Activated CD8-positive, alpha-beta memory T cell treated with anti-CD3 and anti-CD28 coated beads, Interleukin-2, amount 10 ng/mL, durations not matched to agents 7 days and 5 days (primary cell): Measurements from ENCODE around the gene PCDHA4. TPM values are rescaled to one million over a fixed set of nuclear protein-coding genes. Genes with fewer than 3 reads are reported as not detected.
"Not testable (repeated sequence)": the region's sequence is repeated elsewhere in the genome, so short reads cannot be mapped to it uniquely, and the experiment has no call there.

Experiments
- ATAC-seq: fragments of 150-1000 bp; cut with Tn5 transposase; one replicate; pipeline ENCODE4 v1.10.0; 2021; ENCODE audit warnings: moderate library complexity
- CTCF ChIA-PET: fragments of 350-600 bp; sonication (Branson Sonifier 250); formaldehyde crosslinking; loops from one replicate; lab custom pipeline; 2021; ENCODE audit warnings: antibody characterized with exemption; lab: Charles Lee
- DNase-seq: peaks from one replicate; pipeline ENCODE4 v3.0.0-alpha.2; 2020
- H3K27ac Mint-ChIP-seq: one replicate; pipeline ENCODE4 v1.8.0; 2021; ENCODE audit warnings: mild to moderate bottlenecking, mixed read lengths
- H3K27me3 Mint-ChIP-seq: one replicate; pipeline ENCODE4 v1.8.0; 2021; ENCODE audit warnings: mixed read lengths
- H3K36me3 Mint-ChIP-seq: one replicate; pipeline ENCODE4 v1.8.0; 2021; ENCODE audit warnings: mild to moderate bottlenecking, mixed read lengths
- H3K4me1 Mint-ChIP-seq: one replicate; pipeline ENCODE4 v1.8.0; 2021; ENCODE audit warnings: mixed read lengths
- H3K4me3 Mint-ChIP-seq: one replicate; pipeline ENCODE4 v1.8.0; 2021; ENCODE audit warnings: mild to moderate bottlenecking, moderate library complexity, mixed read lengths
- H3K9me3 Mint-ChIP-seq: one replicate; pipeline ENCODE4 v1.8.0; 2022; ENCODE audit warnings: low read depth, mixed read lengths
- total RNA-seq, 2 experiments: library from RNA; stranded (reverse); gene quantifications; one replicate each; pipeline ENCODE4 v1.2.3, GENCODE V29; 2021

The PCDHA4 gene
- total RNA-seq, 2 experiments from 2014 or later, result not detected

DNA sequence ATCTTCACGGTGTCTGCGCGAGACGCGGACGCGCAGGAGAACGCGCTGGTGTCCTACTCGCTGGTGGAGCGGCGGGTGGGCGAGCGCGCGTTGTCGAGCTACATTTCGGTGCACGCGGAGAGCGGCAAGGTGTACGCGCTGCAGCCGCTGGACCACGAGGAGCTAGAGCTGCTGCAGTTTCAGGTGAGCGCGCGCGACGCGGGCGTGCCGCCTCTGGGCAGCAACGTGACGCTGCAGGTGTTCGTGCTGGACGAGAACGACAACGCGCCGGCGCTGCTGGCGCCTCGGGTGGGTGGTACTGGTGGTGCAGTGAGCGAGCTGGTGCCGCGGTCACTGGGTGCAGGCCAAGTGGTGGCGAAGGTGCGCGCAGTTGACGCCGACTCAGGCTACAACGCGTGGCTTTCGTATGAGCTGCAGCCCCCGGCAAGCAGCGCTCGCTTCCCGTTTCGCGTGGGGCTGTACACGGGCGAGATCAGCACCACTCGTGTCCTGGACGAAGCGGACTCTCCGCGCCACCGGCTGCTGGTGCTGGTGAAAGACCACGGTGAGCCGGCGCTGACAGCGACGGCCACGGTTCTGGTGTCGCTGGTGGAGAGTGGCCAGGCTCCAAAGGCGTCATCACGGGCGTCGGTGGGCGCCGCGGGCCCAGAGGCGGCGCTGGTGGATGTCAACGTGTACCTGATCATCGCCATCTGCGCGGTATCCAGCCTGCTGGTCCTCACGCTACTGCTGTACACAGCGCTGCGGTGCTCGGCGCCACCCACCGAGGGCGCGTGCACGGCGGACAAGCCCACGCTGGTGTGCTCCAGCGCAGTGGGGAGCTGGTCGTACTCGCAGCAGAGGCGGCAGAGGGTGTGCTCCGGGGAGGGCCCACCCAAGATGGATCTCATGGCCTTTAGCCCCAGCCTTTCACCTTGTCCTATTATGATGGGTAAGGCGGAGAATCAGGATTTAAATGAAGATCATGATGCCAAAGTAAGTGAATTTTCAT lies 22.9 kb downstream of the PCDHA4 start:
- not testable (repeated sequence) for H3K4me1 Mint-ChIP-seq, DNase-seq, ATAC-seq, H3K36me3 Mint-ChIP-seq, H3K27ac Mint-ChIP-seq, H3K4me3 Mint-ChIP-seq
- Mint-ChIP-seq H3K9me3 (peaks cover 17% of the 10 kb centered on the region), H3K27me3 (peaks cover 14% of the 10 kb centered on the region)
- CTCF ChIA-PET, result interaction anchor here (1.1 kb wide), 1 partner anchor 211 kb away, joined by 3 read pairs; no protein-coding TSS in a partner anchor

DNA sequence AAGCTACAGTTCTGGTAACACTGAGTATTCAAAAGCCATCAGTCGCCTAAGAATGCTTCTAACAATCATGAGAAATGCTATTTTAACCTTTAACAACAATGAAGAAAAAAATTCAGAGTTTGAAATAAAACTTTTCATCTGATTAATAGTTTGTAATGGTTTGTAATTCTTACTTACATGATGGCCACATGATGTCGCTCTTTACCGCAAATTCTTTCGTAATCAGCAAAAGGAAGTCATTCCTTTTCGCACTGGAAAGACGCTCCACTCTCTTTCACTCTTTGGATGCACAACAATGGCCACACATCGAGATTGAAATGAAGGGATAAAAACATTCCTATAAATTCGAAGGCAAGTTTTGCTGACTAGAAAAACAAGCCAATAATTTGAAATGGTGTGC lies 27.1 kb downstream of the PCDHA4 start, which contains the start of gene PCDHA7:
TSS of gene PCDHA7 (plus strand) at position 277 of the 400 bp plus-strand sequence. CDS start at position 392, 115 bp downstream.
- no peaks in the 10 kb centered on the region for H3K4me1 Mint-ChIP-seq
- DNase-seq, result no peak
- H3K9me3 Mint-ChIP-seq, result peaks cover 11% of the 10 kb centered on the region
- H3K4me3 Mint-ChIP-seq, result no peak within 1 kb of the TSS
- peaks cover 1% of the 10 kb centered on the region for H3K36me3 Mint-ChIP-seq
- peaks cover 3% of the 10 kb centered on the region for H3K27me3 Mint-ChIP-seq
- CTCF ChIA-PET, result no interaction called here
- no peak within 1 kb of the TSS for H3K27ac Mint-ChIP-seq
- no peak for ATAC-seq

DNA sequence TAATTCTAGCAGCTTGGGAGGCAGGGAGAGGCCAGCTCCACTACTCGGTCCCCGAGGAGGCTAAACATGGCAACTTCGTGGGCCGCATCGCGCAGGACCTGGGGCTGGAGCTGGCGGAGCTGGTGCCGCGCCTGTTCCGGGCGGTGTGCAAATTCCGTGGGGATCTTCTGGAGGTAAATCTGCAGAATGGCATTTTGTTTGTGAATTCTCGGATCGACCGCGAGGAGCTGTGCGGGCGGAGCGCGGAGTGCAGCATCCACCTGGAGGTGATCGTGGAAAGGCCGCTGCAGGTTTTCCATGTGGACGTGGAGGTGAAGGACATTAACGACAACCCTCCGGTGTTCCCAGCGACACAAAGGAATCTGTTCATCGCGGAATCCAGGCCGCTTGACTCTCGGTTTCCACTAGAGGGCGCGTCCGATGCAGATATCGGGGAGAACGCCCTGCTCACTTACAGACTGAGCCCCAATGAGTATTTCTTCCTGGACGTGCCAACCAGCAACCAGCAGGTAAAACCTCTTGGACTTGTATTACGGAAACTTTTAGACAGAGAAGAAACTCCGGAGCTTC lies 27.7 kb downstream of the PCDHA4 start:
- H3K9me3 Mint-ChIP-seq, CTCF ChIA-PET, H3K27me3 Mint-ChIP-seq, H3K4me3 Mint-ChIP-seq, H3K4me1 Mint-ChIP-seq, H3K36me3 Mint-ChIP-seq, H3K27ac Mint-ChIP-seq, DNase-seq, ATAC-seq: not testable (repeated sequence)

DNA sequence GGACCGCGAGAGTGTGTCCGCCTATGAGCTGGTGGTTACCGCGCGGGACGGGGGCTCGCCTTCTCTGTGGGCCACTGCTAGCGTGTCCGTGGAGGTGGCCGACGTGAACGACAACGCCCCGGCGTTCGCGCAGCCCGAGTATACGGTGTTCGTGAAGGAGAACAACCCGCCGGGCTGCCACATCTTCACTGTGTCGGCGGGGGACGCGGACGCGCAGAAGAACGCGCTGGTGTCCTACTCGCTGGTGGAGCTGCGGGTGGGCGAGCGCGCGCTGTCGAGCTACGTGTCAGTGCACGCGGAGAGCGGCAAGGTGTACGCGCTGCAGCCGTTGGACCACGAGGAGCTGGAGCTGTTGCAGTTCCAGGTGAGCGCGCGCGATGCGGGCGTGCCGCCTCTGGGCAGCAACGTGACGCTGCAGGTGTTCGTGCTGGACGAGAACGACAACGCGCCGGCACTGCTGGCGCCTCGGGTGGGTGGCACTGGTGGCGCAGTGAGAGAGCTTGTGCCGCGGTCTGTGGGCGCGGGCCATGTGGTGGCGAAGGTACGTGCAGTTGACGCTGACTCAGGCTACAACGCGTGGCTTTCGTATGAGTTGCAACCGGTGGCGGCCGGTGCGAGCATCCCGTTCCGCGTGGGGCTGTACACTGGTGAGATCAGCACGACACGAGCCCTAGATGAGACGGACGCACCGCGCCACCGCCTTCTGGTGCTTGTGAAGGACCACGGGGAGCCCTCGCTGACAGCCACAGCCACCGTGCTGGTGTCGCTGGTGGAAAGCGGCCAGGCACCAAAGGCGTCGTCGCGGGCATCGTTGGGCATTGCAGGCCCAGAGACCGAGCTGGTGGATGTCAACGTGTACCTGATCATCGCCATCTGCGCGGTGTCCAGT lies 29.0 kb downstream of the PCDHA4 start:
- CTCF ChIA-PET, result no interaction called here
- peaks cover 1% of the 10 kb centered on the region for H3K36me3 Mint-ChIP-seq
- DNase-seq (no peak), ATAC-seq (no peak)
- no peak overlapping the region for H3K27ac Mint-ChIP-seq
- no peaks in the 10 kb centered on the region for H3K4me1 Mint-ChIP-seq
- H3K9me3 Mint-ChIP-seq, result peaks cover 14% of the 10 kb centered on the region
- H3K4me3 Mint-ChIP-seq, result no peak overlapping the region
- peaks cover 3% of the 10 kb centered on the region for H3K27me3 Mint-ChIP-seq

DNA sequence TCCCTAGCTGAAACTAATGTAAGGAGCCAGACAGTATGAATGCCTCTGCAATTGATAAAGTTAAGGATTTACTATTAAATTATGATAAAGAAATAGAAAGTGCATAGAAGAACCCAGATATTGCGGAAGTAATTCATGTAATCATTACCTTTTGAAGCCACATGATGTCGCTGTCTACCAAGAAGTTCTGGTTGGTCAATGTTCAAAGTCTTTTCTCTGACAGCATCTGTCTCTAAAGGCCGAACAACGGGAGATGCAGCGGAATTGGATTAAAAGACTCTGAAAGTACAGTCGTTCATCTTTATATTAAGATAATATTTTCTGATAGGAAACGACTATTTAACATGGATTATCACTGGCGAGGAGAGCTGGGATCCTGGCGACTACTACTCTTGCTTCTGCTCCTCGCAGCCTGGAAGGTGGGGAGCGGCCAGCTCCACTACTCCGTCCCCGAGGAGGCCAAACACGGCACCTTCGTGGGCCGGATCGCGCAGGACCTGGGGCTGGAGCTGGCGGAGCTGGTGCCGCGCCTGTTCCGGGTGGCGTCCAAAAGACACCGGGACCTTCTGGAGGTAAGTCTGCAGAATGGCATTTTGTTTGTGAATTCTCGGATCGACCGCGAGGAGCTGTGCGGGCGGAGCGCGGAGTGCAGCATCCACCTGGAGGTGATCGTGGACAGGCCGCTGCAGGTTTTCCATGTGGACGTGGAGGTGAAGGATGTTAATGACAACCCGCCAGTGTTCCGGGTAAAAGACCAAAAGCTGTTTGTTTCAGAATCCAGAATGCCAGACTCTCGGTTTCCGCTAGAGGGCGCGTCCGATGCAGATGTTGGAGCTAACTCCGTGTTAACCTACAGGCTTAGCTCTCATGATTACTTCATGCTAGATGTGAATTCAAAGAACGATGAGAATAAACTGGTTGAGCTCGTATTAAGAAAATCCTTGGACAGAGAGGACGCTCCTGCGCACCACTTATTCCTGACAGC lies 34.4 kb downstream of the PCDHA4 start, which contains the start of gene PCDHA8:
TSS of gene PCDHA8 (plus strand) at position 210 of the 985 bp plus-strand sequence. CDS start at position 345, 135 bp downstream.
- DNase-seq (no peak), ATAC-seq (no peak)
- Mint-ChIP-seq H3K27me3 (no peaks in the 10 kb centered on the region), H3K4me3 (no peak within 1 kb of the TSS), H3K27ac (no peak within 1 kb of the TSS), H3K4me1 (no peaks in the 10 kb centered on the region), H3K9me3 (peaks cover 12% of the 10 kb centered on the region), H3K36me3 (peaks cover 2% of the 10 kb centered on the region)
- CTCF ChIA-PET, result interaction anchor here (1.1 to 1.2 kb wide), 2 partner anchors 18 to 336 kb away, joined by 3 to 4 read pairs; partner anchors contain the start of gene PCDHB8

DNA sequence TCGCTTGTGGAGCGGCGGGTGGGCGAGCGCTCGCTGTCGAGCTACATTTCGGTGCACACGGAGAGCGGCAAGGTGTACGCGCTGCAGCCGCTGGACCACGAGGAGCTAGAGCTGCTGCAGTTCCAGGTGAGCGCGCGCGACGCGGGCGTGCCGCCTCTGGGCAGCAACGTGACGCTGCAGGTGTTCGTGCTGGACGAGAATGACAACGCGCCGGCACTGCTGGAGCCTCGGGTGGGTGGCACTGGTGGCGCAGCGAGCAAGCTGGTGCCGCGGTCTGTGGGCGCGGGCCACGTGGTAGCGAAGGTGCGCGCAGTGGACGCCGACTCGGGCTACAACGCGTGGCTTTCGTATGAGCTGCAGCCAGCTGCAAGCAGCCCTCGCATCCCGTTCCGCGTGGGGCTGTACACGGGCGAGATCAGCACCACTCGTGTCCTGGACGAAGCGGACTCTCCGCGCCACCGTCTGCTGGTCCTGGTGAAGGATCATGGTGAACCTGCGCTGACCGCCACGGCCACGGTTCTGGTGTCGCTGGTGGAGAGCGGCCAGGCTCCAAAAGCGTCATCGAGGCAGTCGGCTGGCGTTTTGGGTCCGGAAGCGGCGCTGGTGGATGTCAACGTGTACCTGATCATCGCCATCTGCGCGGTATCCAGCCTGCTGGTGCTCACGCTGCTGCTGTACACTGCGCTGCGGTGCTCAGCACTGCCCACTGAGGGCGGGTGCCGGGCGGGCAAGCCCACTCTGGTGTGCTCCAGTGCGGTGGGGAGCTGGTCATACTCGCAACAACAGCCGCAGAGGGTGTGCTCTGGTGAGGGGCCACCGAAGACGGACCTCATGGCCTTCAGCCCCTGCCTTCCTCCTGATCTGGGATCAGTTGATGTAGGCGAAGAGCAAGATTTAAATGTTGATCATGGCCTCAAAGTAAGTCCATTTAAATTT lies 36.2 kb downstream of the PCDHA4 start:
- CTCF ChIA-PET, result no interaction called here
- Mint-ChIP-seq H3K36me3 (peaks cover 2% of the 10 kb centered on the region), H3K4me3 (no peak overlapping the region), H3K4me1 (no peaks in the 10 kb centered on the region), H3K27ac (no peak overlapping the region), H3K9me3 (peaks cover 16% of the 10 kb centered on the region), H3K27me3 (no peaks in the 10 kb centered on the region)
- no peak for ATAC-seq
- DNase-seq, result no peak

DNA sequence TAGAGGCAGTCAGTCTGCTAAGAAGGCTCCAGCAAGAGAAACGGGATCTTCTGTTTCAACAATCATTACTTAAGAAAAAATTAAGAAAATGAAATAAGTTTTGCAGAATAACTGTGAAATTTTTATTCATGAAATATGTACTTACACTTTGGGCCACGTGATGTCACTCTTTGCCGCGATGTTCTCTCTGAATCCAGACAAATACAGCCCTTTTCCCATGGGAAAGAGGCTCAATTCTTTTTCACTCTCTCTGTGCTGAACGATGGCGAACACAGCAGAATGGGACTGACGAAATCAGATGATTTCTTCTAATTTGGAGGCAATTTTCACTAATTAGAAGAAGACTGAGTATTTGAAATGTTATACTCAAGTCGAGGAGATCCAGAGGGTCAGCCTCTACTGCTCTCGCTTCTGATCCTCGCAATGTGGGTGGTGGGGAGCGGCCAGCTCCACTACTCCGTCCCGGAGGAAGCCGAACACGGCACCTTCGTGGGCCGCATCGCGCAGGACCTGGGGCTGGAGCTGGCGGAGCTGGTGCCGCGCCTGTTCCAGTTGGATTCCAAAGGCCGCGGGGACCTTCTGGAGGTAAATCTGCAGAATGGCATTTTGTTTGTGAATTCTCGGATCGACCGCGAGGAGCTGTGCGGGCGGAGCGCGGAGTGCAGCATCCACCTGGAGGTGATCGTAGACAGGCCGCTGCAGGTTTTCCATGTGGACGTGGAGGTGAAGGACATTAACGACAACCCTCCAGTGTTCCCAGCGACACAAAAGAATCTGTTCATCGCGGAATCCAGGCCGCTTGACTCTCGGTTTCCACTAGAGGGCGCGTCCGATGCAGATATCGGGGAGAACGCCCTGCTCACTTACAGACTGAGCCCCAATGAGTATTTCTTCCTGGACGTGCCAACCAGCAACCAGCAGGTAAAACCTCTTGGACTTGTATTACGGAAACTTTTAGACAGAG lies 41.6 kb downstream of the PCDHA4 start, which contains the start of gene PCDHA9:
TSS of gene PCDHA9 (plus strand) at position 244 of the 964 bp plus-strand sequence. CDS start at position 358, 114 bp downstream.
- DNase-seq, H3K4me3 Mint-ChIP-seq, CTCF ChIA-PET, H3K36me3 Mint-ChIP-seq, H3K4me1 Mint-ChIP-seq, H3K27me3 Mint-ChIP-seq, ATAC-seq, H3K27ac Mint-ChIP-seq: not testable (repeated sequence)
- H3K9me3 Mint-ChIP-seq, result peaks cover 11% of the 10 kb centered on the region

DNA sequence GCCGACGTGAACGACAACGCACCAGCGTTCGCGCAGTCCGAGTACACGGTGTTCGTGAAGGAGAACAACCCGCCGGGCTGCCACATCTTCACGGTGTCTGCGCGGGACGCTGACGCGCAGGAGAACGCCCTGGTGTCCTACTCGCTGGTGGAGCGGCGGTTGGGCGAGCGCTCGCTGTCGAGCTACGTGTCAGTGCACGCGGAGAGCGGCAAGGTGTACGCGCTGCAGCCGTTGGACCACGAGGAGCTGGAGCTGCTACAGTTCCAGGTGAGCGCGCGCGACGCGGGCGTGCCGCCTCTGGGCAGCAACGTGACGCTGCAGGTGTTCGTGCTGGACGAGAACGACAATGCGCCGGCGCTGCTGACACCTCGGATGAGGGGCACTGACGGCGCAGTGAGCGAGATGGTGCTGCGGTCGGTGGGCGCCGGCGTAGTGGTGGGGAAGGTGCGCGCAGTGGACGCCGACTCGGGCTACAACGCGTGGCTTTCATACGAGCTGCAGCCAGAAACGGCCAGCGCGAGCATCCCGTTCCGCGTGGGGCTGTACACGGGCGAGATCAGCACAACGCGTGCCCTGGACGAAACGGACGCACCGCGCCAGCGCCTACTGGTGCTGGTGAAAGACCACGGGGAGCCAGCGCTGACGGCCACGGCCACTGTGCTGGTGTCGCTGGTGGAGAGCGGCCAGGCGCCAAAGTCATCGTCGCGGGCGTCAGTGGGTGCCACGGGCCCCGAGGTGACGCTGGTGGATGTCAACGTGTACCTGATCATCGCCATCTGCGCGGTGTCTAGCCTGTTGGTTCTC lies 43.2 kb downstream of the PCDHA4 start:
- H3K9me3 Mint-ChIP-seq, H3K4me1 Mint-ChIP-seq, ATAC-seq, DNase-seq, H3K4me3 Mint-ChIP-seq, H3K27ac Mint-ChIP-seq, H3K27me3 Mint-ChIP-seq, CTCF ChIA-PET, H3K36me3 Mint-ChIP-seq: not testable (repeated sequence)

DNA sequence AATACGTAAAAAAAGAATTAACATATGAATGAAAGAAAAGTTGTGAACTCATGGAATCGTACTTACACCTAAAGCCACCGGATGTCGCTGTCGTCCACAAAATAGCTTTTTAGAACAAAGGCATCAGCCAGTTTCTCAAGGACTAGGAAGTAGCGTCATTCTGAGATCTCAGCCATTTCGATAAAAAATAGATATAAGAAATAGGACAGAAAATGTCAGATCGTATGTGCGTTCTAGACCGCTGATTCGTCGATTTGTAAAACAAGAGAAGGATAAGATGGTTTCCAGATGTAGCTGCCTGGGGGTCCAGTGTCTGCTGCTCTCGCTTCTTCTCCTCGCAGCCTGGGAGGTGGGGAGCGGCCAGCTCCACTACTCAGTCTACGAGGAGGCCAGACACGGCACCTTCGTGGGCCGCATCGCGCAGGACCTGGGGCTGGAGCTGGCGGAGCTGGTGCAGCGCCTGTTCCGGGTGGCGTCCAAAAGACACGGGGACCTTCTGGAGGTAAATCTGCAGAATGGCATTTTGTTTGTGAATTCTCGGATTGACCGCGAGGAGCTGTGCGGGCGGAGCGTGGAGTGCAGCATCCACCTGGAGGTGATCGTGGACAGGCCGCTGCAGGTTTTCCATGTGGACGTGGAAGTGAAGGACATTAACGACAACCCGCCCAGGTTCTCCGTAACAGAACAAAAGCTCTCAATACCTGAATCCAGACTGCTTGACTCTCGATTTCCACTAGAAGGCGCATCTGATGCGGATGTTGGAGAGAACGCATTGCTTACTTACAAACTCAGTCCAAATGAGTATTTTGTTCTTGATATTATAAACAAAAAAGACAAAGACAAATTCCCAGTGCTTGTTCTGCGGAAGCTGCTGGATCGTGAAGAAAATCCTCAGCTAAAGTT lies 49.2 kb downstream of the PCDHA4 start, which contains the start of gene PCDHA10:
TSS of gene PCDHA10 (plus strand) at position 126 of the 903 bp plus-strand sequence. CDS start at position 278, 152 bp downstream.
- DNase-seq (no peak), ATAC-seq (no peak)
- Mint-ChIP-seq H3K36me3 (peaks cover 5% of the 10 kb centered on the region), H3K27me3 (peaks cover 9% of the 10 kb centered on the region), H3K27ac (no peak within 1 kb of the TSS), H3K4me1 (no peaks in the 10 kb centered on the region), H3K9me3 (peaks cover 13% of the 10 kb centered on the region), H3K4me3 (no peak within 1 kb of the TSS)
- CTCF ChIA-PET, result no interaction called here
